BLaER1 treated with 17β-estradiol and CSF1 and Interleukin-3, amounts not matched to agents 10 nM and 100 nM (cell line): Measurements from ENCODE around the gene OR7A17.

ENCODE experiments used
- H3K27ac ChIP-seq, 11 experiments: shearing (Covaris generic); formaldehyde crosslinking; 2 replicates each; pipeline ENCODE4 v1.8.1; 2022
- H3K27me3 ChIP-seq, 11 experiments: shearing (Covaris generic); formaldehyde crosslinking; 2 replicates each; pipeline ENCODE4 v1.8.1; 2022
- H3K36me3 ChIP-seq, 11 experiments: shearing (Covaris generic); formaldehyde crosslinking; 2 replicates each; pipeline ENCODE4 v1.8.1; 2022
- H3K4me1 ChIP-seq, 10 experiments: shearing (Covaris generic); formaldehyde crosslinking; 2 replicates each; pipeline ENCODE4 v1.8.1; 2022
- H3K4me2 ChIP-seq, 11 experiments: shearing (Covaris generic); formaldehyde crosslinking; 2 replicates each; pipeline ENCODE4 v1.8.1; 2022
- H3K4me3 ChIP-seq, 10 experiments: shearing (Covaris generic); formaldehyde crosslinking; 2 replicates each; pipeline ENCODE4 v1.8.1; 2022
- H3K9ac ChIP-seq, 11 experiments: shearing (Covaris generic); formaldehyde crosslinking; 2 replicates each; pipeline ENCODE4 v1.8.1; 2022
- H3K9me3 ChIP-seq, 11 experiments: shearing (Covaris generic); formaldehyde crosslinking; replicated peaks in 1 of 11; 2 replicates each; pipeline ENCODE4 v1.8.1; 2022
- H4K20me1 ChIP-seq, 11 experiments: shearing (Covaris generic); formaldehyde crosslinking; 2 replicates each; pipeline ENCODE4 v1.8.1; 2022
- Cebpa-rat ChIP-seq, 11 experiments: shearing (Covaris generic); IDR thresholded peaks; 2 replicates each; pipeline ENCODE4 v1.8.1; 2022

OR7A17 gene

DNA sequence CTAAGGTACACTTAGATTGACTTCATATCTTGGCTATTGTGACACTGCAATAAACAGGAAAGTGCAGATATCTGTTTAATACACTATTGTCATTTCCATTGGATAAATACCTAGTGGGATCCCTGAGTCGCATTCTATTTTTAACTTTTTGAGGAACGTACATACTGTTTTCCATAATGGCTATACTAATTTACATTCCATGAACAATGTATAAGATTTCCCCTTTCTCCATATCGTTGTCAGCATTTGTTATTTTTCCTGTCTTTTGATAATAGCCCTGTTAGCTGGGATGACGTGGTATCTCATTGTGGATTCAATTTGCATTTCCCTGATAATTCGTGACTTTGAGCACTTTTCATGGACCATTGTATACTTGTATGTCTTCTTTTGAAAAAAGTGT, 17.4 kb downstream of the OR7A17 start:
- H3K9me3 ChIP-seq = peaks cover 0 to 4% (median 0%) of the 10 kb centered on the region in 11 experiments; a peak in 2 of 22 replicates
- no peaks in the 10 kb centered on the region for H3K27me3 ChIP-seq
- TF ChIP-seq Cebpa-rat (IDR thresholded peaks at IDR 0.05) = no peak
- peaks cover 0 to 6% (median 0%) of the 10 kb centered on the region in 10 experiments; a peak in 3 of 20 replicates for H3K4me1 ChIP-seq
- no peaks in the 10 kb centered on the region for H4K20me1 ChIP-seq
- no peak overlapping the region for H3K4me3 ChIP-seq
- no peak overlapping the region for H3K27ac ChIP-seq
- H3K4me2 ChIP-seq = no peak overlapping the region
- H3K36me3 ChIP-seq = no peaks in the 10 kb centered on the region
- no peak overlapping the region for H3K9ac ChIP-seq

DNA sequence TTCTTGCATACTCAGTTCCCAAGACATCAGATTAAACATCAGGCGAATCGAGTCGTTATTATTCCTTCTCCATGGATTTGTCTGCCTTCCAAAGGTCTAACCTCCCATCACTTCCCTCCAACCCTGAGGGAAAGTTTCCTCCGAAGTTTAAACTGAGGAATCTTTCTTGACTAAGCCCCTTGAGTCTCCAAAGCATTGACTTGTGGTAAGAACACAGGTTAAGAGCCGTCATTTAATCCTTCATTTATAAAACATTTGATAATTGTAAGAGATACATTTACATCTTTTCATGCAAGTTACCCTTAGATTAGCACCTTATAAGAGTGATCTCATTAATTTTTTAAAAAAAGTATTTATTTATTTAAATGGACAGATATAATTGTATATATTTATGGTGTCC, 37.1 kb downstream of the OR7A17 start, which contains the start of gene OR7A10:
Gene OR7A10 (minus strand): TSS at position 101 of the 400 bp plus-strand sequence. CDS start 7,045 bp downstream, outside the sequence.
- Histone ChIP-seq H3K27me3 (no peaks in the 10 kb centered on the region), H3K27ac (no peak within 1 kb of the TSS), H3K4me1 (no peaks in the 10 kb centered on the region), H3K36me3 (no peaks in the 10 kb centered on the region), H3K9ac (no peak within 1 kb of the TSS), H4K20me1 (no peaks in the 10 kb centered on the region), H3K9me3 (no peaks in the 10 kb centered on the region), H3K4me2 (no peak within 1 kb of the TSS), H3K4me3 (no peak within 1 kb of the TSS)
- no peak for TF ChIP-seq Cebpa-rat (IDR thresholded peaks at IDR 0.05)

DNA sequence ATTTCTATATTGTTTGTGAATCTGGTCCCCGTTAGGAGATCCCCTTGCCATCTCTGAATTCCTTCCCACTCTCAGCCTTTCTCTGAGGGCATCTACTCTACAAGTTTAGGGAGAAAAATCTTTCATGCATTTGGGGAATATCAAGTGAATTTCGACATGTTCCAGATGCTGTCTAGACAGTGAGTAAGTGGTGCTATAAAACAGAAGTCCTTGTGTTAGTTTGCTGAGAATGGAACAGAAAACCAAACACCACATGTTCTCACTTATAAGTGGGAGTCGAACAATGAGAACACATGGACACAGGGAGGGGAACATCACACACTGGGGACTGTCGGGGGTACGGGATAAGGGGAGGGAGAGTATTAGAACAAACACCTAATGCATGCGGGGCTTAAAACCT, 42.4 kb downstream of the OR7A17 start:
- peaks cover 0 to 10% (median 7%) of the 10 kb centered on the region in 11 experiments; a peak in 11 of 22 replicates for H3K9me3 ChIP-seq

DNA sequence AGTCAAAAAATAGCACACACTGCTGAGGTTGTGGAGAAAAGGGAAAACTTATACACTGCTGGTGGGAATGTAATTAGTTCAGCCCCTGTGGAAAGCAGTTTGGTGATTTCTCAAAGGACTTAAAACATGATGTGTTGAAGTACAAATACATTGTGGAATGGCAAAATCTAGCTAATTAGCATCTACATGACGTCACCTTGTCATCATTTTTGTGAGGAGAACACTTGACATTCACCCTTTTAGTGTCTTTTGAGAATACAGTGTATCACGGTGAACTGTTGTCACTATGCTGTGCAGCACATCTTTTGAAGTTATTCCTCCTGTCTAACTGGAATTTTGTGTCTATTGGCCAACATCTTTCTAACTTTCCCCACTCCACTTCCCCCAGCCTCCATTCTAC, 42.8 kb downstream of the OR7A17 start:
- Histone ChIP-seq H3K27me3 (no peaks in the 10 kb centered on the region), H3K36me3 (no peaks in the 10 kb centered on the region), H3K27ac (no peak overlapping the region), H3K9me3 (peaks cover 0 to 10% (median 7%) of the 10 kb centered on the region in 11 experiments; a peak in 11 of 22 replicates), H4K20me1 (no peaks in the 10 kb centered on the region), H3K4me2 (no peak overlapping the region), H3K4me3 (no peak overlapping the region), H3K4me1 (peaks cover 0 to 12% (median 0%) of the 10 kb centered on the region in 10 experiments; a peak in 6 of 20 replicates), H3K9ac (no peak overlapping the region)
- TF ChIP-seq Cebpa-rat (IDR thresholded peaks at IDR 0.05) = no peak

More for the DNA sequence above, 42.4 kb downstream of the OR7A17 start:
- no peak overlapping the region for H3K4me3 ChIP-seq
- H3K4me1 ChIP-seq = peaks cover 0 to 12% (median 0%) of the 10 kb centered on the region in 10 experiments; a peak in 6 of 20 replicates
- no peaks in the 10 kb centered on the region for H3K36me3 ChIP-seq
- no peaks in the 10 kb centered on the region for H3K27me3 ChIP-seq
- no peaks in the 10 kb centered on the region for H4K20me1 ChIP-seq
- no peak for TF ChIP-seq Cebpa-rat (IDR thresholded peaks at IDR 0.05)
- no peak overlapping the region for H3K4me2 ChIP-seq
- H3K9ac ChIP-seq = no peak overlapping the region
- H3K27ac ChIP-seq = no peak overlapping the region

GRCh38 chr19:14840206-14840605, 45.7 kb downstream of the OR7A17 start:
- H3K4me3 ChIP-seq = no peak overlapping the region
- H3K4me2 ChIP-seq = peak overlapping the region in 5 of 11 experiments; percentile 2 to 32 (median 10); a peak in 3 of 22 replicates
- no peak for TF ChIP-seq Cebpa-rat (IDR thresholded peaks at IDR 0.05)
- H3K27me3 ChIP-seq = no peaks in the 10 kb centered on the region
- H3K4me1 ChIP-seq = peaks cover 0 to 18% (median 4%) of the 10 kb centered on the region in 10 experiments; a peak in 14 of 20 replicates
- H3K27ac ChIP-seq = no peak overlapping the region
- H3K9me3 ChIP-seq = peaks cover 0 to 16% (median 7%) of the 10 kb centered on the region in 11 experiments; a peak in 12 of 22 replicates
- H4K20me1 ChIP-seq = no peaks in the 10 kb centered on the region
- H3K9ac ChIP-seq = no peak overlapping the region
- H3K36me3 ChIP-seq = no peaks in the 10 kb centered on the region

- H3K9ac ChIP-seq = no peak overlapping the region
- TF ChIP-seq Cebpa-rat (IDR thresholded peaks at IDR 0.05) = no peak
- no peak overlapping the region for H3K4me3 ChIP-seq
- H3K27me3 ChIP-seq = no peaks in the 10 kb centered on the region
- peaks cover 0 to 31% (median 15%) of the 10 kb centered on the region in 10 experiments; a peak in 15 of 20 replicates for H3K4me1 ChIP-seq
- H3K36me3 ChIP-seq = no peaks in the 10 kb centered on the region
- no peaks in the 10 kb centered on the region for H4K20me1 ChIP-seq
- H3K27ac ChIP-seq = no peak overlapping the region
- H3K4me2 ChIP-seq = no peak overlapping the region
- H3K9me3 ChIP-seq = peaks cover 0 to 16% (median 7%) of the 10 kb centered on the region in 11 experiments; a peak in 12 of 22 replicates
Observed at GRCh38 chr19:14837391-14837790, 48.5 kb downstream of the OR7A17 start.

DNA sequence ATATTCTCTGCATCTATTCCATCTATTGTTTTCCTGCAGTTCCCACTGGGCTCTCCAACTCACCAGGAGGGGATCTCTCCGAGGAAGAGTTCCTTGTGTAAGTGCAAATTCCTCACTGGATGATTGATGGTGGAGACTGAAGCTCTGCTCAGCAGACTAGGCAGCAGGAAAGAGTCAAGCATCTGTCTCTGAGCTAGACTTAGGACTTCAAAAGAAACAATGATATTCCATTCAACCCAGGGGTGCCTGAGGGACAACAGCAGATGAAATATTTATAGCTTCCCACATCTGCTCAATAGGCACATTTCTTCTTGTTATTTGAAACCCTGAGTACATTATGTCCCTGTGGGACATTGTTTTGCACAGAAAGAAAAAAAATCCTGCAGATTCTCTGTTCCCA, 50.9 kb downstream of the OR7A17 start, which contains the start of the genes OR7A5 and OR7C1:
Gene OR7A5 (minus strand): TSS at position 175 of the 400 bp plus-strand sequence. CDS start 6,944 bp downstream, outside the sequence.
Gene OR7C1 (minus strand): TSS at position 175 of the 400 bp plus-strand sequence. CDS start 35,049 bp downstream, outside the sequence.
- Histone ChIP-seq H3K4me1 (peaks cover 5 to 26% (median 15%) of the 10 kb centered on the region in 10 experiments; a peak in 18 of 20 replicates), H3K9me3 (peaks cover 0 to 16% (median 7%) of the 10 kb centered on the region in 11 experiments; a peak in 11 of 22 replicates), H3K27me3 (no peaks in the 10 kb centered on the region), H4K20me1 (no peaks in the 10 kb centered on the region), H3K36me3 (no peaks in the 10 kb centered on the region), H3K9ac (no peak within 1 kb of the TSS), H3K4me2 (peak within 1 kb of the TSS in 8 of 11 experiments; percentile 26 to 68 (median 60); a peak in 15 of 22 replicates), H3K27ac (no peak within 1 kb of the TSS), H3K4me3 (no peak within 1 kb of the TSS)
- no peak for TF ChIP-seq Cebpa-rat (IDR thresholded peaks at IDR 0.05)

DNA sequence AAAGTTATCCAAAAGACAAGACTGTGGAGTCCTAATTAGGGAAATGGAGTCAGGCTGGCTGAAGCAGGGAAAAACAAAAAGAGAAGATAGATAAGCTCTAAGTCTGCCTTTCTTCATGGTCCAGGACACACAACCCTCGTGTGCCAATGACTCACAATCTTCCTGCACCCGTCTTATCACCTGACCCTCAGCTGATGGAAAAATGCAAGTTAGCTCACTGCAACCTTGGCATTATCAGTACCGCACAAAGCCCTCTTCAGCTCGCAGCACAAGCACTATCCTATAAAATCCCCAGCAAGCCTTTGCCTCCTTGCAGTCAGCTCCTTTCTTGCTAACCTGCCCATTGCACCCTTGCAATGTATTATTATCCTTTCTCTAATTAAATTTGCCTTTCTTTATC, 55.2 kb downstream of the OR7A17 start:
- H3K27ac ChIP-seq = no peak overlapping the region
- peak overlapping the region in 3 of 11 experiments; percentile 4 to 36 (median 16); a peak in 3 of 22 replicates for H3K4me2 ChIP-seq
- H3K36me3 ChIP-seq = no peaks in the 10 kb centered on the region
- no peak for TF ChIP-seq Cebpa-rat (IDR thresholded peaks at IDR 0.05)
- no peaks in the 10 kb centered on the region for H4K20me1 ChIP-seq
- H3K9ac ChIP-seq = no peak overlapping the region
- peaks cover 0 to 5% (median 1%) of the 10 kb centered on the region in 11 experiments; a peak in 6 of 22 replicates for H3K9me3 ChIP-seq
- H3K4me3 ChIP-seq = no peak overlapping the region
- peaks cover 5 to 23% (median 14%) of the 10 kb centered on the region in 10 experiments; a peak in 18 of 20 replicates for H3K4me1 ChIP-seq
- H3K27me3 ChIP-seq = no peaks in the 10 kb centered on the region
